ENCODE results near the gene FHIP1B.
A peak's percentile ranks its signal among the peaks of the same experiment; 100 is the strongest.
"Not testable (repeated sequence)": the region's sequence is repeated elsewhere in the genome, so short reads cannot be mapped to it uniquely, and the experiment has no call there.

The FHIP1B gene

GRCh38 chr11:6234387-6235107 is at the start of gene FHIP1B:
TSS of gene FHIP1B (minus strand) at chr11:6234636. CDS start at chr11:6224516, 10,120 bp downstream.
- DNase-seq: peak; percentile 97 to 100 (median 100)
- intact Hi-C loops (cut with DNase I): no loop called here

- DNase-seq: no peak
- intact Hi-C loops (cut with DNase I): no loop called here
Measured at GRCh38 chr11:6283453-6284023, 49.1 kb upstream of the FHIP1B start.

GRCh38 chr11:6280809-6281208 is 46.4 kb upstream of the FHIP1B start:
- DNase-seq; intact Hi-C loops (cut with DNase I): not testable (repeated sequence)

GRCh38 chr11:6273188-6273587 is 38.8 kb upstream of the FHIP1B start:
- no peak for DNase-seq
- intact Hi-C loops (cut with DNase I): no loop called here

DNA sequence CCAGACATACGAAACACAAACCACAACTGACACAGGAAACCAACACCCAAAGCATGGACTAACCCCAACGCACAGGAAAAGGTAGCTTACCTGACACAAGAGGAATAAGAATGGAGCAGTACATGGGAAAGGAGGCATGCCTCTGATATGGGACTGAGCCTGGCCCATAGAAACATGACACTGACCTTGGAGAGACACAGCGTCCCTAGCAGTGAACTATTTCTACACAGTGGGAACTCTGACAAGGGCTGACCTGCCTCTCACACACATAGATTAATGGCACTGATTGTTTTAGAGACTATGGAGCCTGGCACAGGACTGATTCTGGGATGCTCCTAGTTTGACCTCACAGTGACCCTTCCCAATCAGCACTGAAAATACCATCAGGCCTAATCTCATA is 37.2 kb upstream of the FHIP1B start:
- no peak for DNase-seq
- intact Hi-C loops (cut with DNase I): no loop called here

- DNase-seq: no peak
- intact Hi-C loops (cut with DNase I): no loop called here
Measured at GRCh38 chr11:6270584-6271246, 36.3 kb upstream of the FHIP1B start.

DNA sequence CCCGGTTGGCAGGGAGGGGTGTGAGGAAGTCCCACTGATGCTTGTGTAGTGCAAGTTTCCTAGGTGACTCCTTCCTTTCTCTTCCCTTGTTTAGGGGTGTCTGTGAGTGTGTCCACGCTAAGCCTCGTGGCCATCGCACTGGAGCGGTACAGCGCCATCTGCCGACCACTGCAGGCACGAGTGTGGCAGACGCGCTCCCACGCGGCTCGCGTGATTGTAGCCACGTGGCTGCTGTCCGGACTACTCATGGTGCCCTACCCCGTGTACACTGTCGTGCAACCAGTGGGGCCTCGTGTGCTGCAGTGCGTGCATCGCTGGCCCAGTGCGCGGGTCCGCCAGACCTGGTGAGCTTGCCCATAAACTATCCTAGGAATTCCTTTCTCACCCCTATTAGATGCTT is 35.6 kb upstream of the FHIP1B start:
- intact Hi-C loops (cut with DNase I): no loop called here
- no peak for DNase-seq

GRCh38 chr11:6268820-6269219 is 34.4 kb upstream of the FHIP1B start:
- intact Hi-C loops (cut with DNase I): no loop called here
- DNase-seq: no peak

DNA sequence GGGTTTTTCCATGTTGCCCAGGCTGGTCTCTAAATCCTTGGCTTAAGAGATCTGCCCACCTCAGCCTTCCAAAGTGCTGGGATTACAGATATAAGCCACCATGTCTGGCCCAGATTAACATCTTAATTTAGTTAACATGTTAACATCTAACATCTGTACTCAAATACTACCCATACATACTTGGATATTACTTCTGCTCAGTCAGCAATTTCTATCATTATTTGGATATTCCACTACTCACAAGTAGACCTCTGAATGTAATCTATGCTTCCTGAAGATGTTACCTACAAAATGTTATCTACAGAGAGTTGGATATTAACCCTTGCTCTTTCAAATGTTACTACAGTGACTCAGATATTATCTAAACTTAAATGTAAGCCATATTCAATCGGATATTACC is 29.2 kb upstream of the FHIP1B start:
- no peak for DNase-seq
- intact Hi-C loops (cut with DNase I): no loop called here

DNA sequence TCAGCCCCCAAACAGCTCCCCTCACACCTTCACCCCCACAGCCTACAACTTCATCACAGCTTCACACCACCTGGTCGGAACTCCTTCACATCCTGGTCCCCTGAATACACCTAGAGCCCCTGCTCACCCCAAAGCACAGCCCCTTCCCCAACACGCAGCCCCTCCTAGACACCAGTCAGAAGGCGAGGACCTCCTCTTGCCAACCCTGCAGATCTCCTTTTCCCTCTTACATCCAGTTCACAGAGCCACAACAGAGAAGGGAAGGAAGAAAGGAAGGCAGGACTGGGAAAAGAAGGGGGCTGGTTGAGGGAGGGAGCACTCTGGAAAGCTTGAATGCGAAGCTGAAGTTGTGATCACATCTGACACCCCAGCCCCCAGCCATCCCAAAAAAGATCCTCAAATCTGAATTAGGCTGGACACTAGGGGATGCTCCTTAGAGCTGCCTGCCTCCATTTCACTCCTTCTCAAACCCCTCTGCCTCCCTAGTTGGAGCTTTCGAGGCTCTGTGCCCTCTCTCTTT is 25.8 kb upstream of the FHIP1B start:
- DNase-seq: no peak
- intact Hi-C loops (cut with DNase I): no loop called here

DNA sequence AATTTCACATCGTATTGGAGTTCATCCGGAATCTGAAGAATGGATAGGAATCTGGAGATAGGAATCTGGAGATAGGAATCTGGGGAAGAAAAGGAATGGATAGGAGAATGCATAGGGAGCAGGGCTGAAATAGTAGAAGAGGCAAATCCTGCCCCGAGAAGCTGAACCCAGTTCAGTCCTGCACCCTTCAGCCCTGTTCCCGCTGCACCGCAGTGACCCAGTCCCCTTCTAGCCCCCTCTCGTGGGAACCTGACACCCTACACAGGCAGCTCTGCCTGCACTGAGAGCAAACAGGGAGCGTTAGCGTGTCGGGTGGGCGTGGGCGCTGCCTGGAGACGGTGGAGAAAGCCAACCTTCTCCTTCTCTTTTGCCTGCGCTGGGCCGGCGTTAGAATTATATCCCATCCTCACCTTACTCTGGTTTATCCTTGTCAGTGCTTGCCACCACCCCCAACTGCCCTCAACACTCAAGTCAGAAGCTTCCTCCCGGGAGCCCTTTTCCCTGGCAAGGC is 24.2 kb upstream of the FHIP1B start:
- peak in 41 of 42 donors; percentile 31 to 85 (median 65) for DNase-seq
- intact Hi-C loops (cut with DNase I): loop anchor here (10.0 kb wide), 1 partner anchor 96 kb away; no protein-coding TSS in a partner anchor

- DNase-seq: no peak
- intact Hi-C loops (cut with DNase I): loop anchor here (10.0 kb wide), 1 partner anchor 97 kb away; no protein-coding TSS in a partner anchor
Measured at GRCh38 chr11:6258141-6258540, 23.7 kb upstream of the FHIP1B start.

DNA sequence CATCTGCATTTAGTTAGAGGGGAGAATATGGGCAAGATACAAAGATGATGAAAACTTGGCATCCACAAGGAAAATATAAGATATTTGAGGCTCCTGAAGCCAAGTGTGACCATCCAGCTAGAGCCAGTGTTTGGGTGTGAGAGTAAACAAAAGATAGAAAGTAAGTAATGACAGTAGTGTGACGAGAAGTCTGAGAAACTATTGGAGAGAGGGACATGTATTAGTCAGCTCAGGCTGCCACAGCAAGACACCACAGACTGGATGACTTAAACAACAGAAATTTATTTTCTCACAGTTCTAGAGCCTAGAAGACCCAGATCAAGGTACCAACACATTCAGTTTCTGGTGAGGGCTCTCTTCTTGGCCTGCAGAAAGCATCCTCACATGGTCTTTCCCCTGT is 18.8 kb upstream of the FHIP1B start:
- intact Hi-C loops (cut with DNase I): loop anchor here (10.0 kb wide), 1 partner anchor 102 kb away; no protein-coding TSS in a partner anchor
- DNase-seq: no peak

- intact Hi-C loops (cut with DNase I): loop anchor here (10.0 kb wide), 1 partner anchor 103 kb away; no protein-coding TSS in a partner anchor
- DNase-seq: no peak
Measured at GRCh38 chr11:6251990-6252473, 17.6 kb upstream of the FHIP1B start.

GRCh38 chr11:6251120-6251733 is 16.8 kb upstream of the FHIP1B start:
- peak in 38 of 42 donors; percentile 38 to 84 (median 66) for DNase-seq
- intact Hi-C loops (cut with DNase I): loop anchor here (10.0 kb wide), 1 partner anchor 104 kb away; no protein-coding TSS in a partner anchor

DNA sequence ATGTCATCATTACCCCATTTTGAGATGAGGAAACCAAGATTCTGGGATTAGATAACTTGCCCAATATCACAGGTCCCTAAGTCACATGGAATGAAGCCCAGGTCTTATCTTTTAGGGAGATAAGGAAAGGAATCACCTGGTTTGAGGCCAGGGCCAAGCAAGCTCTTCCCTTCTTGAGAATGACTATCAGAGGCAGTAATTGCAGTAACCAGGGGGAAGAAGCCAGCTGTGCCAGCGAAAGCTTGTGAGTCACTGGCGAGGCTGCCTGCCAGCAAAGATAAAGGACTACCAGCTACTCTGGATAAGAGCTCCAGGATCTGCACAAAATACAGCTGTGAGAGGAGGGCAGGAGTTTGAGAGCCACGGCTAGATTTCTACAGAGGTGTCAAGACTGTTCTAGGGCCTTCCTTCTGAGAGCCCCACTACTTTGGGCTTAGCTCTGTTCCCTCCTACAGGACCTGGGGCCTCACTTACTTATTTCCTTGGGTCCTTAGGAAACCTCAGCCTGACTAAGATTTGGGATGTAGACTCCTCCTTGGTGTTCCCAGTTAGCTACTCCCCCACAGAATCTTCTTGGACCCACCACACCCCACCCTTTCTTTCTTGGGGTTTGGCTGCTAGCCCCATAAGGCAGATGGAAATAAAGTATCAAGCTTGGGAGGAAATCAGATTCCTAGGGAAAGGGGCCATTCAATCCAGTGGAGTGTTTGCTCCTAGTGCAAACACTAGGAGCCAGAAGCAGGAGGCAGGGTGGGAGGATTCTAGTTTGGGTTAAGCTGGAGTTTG is 15.5 kb upstream of the FHIP1B start:
- intact Hi-C loops (cut with DNase I): loop anchor here (10.0 kb wide), 1 partner anchor 105 kb away; no protein-coding TSS in a partner anchor

GRCh38 chr11:6248897-6249296 is 14.5 kb upstream of the FHIP1B start:
- intact Hi-C loops (cut with DNase I); DNase-seq: not testable (repeated sequence)

More for the DNA sequence above, 15.5 kb upstream of the FHIP1B start:
- DNase-seq: peak in 3 of 42 donors; percentile 21 to 50 (median 32)

GRCh38 chr11:6248248-6248647 is 13.8 kb upstream of the FHIP1B start:
- intact Hi-C loops (cut with DNase I): no loop called here
- no peak for DNase-seq
